NCI-H1105 (cell line): ENCODE measurements around the gene SMAD2.
A peak's percentile ranks its signal among the peaks of the same experiment; 100 is the strongest.
"Not testable (repeated sequence)": the region's sequence is repeated elsewhere in the genome, so short reads cannot be mapped to it uniquely, and the experiment has no call there.

Source experiments
- DNase-seq: peaks from one replicate; lab custom pipeline; 2025; lab: John Stamatoyannopoulos, UW

SMAD2 gene

DNA sequence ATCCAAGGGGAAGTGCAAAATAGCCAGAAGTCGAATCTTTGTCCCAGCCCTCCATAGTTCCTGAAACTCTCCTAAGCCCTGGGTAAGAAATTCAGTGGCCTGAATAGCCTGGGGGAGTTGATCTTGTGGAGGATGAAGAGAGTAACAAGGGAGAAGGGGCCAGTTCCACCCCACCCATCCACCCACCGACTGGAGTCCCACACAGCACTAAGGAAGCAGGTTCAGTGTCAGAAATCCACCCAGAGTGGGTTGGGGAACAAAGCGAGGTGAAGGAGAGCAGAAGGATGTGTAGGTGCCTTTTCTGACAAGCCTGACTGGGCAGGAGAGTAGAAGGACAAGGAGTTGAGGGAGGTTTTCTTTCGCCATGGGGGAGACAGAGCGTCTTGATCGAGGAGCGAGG lies 136.8 kb downstream of the SMAD2 start:
- DNase-seq: no peak

DNA sequence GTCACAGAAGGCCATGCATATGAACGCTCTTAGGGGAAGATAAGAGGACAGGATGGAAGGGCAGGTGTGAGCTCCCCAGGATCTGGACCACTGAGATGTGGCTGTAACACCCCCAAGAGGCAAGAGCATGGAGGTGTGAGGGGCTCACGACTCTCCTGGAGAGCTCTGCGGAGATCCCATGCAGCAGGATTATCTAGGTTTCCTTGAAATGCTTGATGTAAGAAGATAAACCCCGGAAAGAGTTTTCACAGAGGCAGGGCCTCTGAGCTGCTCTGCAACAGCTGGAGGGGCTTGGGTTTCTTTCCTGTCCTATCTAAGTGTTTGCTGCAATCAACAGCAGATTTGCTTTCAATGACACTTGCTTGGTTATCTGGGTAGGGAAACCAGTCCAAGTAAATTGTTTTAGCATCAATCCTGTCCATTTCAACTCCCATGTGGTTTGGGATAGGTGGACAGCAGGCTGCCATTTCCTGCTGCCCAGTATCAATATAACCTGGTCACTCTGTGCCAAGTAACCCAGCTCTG lies 138.9 kb downstream of the SMAD2 start:
- DNase-seq: no peak

DNA sequence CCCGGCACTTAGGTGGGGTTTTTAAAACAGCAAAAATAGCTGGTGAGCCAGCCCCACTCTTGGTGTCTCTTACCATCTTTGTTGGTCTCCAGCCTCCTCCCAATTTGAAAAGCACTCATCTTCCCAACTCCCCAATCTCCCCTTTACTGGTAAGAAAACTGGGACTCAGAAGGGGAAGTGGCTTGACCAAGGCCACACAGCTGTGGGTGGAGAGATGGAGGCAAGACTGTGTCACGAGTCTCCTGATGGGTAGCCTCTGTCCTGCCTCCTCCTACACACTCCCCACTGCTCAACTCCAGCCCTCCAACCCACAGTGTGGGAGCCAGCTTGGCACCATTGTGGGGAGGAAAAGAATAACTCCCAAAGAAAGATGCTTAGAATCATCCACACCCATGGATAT lies 140.4 kb downstream of the SMAD2 start:
- no peak for DNase-seq

DNA sequence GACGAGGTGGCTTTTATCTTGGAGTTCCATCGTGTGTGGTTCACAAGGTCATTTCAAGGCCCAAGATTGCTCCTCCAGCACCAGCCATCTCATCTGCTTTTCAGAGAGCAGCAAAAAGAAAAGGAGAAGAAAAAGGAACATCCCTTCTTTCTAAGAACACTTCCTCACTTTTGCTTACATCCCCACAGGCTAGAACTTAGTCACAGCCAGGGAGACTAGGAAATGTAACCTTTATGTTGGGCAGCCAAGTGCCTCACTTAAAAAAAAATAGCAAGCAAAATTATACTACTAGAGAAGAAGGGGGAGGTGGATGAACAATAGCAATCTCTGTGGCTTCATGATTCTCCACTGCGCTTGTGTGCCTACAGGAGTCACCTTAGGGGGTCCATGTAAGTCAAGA lies 141.8 kb downstream of the SMAD2 start:
- DNase-seq: no peak

DNA sequence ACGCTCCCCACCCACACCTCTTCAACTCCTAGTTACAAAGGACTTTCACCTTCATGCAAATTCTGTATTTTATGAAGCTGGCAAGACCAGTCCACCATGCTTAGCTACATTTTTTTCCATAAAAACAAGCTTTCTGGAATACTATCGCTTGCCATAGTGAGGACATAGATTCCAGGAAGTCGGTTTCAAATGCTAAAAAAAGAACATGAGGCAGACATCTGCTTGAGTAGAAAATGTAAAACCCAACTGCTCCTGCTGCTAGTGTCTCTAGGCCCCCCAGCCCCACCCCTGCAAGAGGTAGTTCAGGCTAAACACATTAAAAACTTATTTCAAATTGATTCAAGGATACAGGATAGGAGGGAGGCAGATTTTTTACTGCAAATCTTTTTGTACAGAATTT lies 148.9 kb downstream of the SMAD2 start:
- DNase-seq: no peak

DNA sequence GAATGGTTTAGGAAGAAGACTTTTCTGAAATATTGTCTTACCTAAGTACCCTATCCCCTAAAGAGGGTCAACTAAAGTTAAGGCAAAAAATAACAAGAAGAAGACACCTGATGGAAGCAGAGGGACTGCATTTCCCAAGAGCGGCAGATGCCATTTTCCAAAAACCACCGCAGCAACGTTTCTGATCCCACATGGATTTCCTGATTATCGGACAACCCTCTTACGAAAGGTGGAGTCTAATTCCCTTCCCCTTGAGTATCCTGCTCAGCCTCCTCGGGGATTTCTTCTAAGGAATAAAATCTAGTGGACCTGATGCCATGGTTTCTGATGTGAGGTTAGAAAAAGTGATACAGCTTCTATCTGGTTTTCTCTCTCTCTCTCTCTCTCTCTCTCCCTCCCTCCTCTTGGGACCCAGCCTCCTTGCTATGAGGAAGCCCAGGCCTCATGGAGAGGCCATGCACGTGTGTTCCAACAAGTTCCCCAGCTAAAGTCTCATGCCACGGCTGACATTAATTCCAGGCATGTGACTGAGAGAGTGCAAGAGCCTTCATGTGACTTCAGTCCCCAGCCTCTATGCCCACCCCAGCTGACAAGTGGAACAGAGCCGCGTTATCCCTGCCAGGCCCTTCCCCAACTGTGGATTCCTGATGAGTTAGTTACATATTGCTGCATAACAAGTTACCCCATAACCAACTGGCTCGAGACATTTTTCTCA lies 150.3 kb downstream of the SMAD2 start:
- no peak for DNase-seq

DNA sequence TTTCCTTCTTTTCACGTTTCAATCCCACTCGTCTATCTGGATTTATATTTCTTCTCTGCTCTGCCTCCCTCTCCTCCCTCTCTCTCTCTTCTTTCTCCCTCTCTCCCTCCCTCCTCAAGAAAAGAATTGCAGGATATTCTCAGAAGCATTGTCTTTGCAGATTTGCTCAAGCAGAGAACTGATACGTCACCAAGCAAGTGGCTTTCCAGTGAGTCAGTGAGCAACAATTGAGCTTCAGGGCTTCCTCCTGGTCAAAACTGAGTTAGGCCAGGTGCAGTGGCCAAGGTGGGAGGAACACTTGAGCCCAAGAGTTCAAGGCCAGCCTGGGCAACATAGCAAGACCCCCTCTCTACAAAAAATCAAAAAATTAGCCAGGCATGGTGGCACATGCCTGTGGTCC lies 151.1 kb downstream of the SMAD2 start:
- DNase-seq: no peak

DNA sequence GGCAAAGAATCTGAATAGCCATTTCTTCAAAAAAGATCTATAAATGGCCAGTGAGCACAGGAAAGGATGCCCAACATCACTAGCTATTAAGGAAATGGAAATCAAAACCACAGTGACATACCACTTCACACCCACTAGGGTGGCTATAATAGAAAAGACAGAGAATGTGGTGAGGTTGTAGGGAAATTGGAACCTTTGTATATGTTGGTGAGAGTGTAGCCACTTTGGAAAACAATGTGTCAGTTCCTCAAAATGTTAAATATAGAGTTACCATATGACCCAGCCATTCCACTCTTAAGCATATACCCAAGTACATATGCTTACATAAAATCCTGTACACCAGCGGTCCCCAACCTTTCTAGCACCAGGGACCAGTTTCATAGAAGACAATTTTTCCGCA lies 152.8 kb downstream of the SMAD2 start:
- no peak for DNase-seq

DNA sequence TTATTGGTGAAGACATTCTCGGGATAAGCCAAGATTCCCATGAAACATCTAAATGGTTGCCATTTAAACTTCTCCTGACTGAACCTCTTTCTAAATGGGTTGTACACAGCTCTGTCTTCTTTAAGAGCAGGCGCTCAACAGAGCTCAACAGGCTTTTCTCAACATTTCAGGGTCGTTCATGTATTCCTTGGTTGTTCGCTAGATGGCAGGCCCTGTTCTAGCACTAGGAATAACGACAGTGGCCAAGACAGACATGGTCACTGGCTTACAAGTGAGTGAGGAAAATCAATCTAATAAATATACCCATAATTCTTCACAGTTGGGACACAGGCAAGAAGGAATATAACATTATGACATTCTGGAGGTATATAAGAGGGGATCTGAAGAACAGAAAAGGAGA lies 154.5 kb downstream of the SMAD2 start:
- no peak for DNase-seq

DNA sequence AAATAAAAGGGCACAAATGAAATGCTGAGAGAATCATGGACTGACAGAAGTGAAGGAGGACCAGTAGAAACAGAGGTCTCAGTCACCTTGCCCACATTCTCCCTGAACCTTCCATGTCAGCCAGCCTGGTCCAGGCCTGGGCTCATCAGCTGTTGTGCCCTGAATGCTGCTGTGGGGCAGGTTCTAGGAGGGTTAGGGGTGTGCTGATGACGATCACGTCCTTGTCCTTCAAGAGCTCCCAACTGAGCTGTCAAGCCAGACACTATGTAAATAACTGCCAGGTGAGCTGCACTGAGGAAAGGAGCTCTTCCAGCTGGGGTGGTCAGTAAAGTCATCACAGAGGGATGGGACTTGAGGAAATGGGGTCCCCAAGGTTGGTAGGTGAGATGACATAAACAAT lies 156.5 kb downstream of the SMAD2 start:
- no peak for DNase-seq

DNA sequence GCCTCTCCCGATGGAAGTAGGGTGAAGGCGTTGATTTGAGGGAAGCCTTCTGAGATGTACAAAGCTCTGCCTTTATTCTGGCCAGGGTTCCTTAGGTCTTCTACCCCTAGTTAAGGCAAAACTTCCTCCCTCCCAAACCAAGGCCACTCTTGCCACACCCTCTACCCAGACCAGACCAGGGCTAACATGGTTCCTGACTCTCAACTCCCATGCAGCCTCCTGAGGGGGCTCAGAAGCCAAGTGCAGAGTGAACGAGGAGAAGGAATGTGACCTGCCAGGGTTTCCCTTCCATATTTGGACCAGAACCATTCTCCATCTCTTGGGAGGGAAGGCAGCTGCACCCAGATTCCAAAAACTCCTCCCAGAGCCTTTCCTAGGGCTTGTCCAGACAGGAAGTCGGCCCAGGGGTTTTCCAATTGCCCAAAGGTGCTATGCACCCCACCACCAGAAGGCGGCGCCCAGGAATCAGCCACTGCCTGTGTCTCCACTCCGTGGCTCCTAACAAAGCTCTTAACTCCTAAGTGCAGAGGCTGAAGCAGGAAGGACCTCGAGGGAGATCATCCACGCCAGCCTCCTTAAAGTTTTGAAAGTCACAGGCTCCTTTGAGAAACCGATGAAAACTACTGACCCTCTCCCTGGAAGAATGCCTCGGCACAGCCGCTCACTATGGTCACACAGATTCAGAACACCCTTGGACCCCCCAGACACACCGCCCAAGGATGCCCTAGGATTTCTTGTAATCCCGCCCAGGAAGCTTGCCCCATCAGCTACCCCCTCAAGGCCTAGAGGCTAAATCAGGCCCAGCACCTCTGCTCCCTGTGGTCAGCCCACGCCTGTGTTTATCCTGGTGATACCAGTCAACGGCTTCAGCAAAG lies 157.8 kb downstream of the SMAD2 start:
- DNase-seq: peak; percentile 47

DNA sequence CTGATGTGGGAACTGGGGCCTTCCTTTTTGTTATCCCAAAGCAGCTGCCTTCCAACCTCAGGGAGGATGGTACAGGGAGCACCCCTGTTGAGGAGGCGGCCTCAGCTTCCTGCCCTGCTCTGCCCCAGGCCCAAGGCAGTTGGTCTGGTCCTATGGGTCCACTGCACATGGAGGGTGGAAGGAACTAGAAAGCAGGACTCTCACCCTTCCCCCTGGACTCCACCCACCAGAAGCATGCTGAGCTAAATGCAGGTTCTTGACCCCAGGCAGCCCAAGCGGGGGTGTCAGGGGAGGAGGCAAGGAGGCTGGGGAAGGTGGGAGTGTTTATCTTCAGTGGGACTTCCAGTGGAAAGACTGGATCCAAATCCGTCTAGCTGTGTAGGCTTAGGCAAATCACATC lies 158.5 kb downstream of the SMAD2 start:
- DNase-seq: no peak

DNA sequence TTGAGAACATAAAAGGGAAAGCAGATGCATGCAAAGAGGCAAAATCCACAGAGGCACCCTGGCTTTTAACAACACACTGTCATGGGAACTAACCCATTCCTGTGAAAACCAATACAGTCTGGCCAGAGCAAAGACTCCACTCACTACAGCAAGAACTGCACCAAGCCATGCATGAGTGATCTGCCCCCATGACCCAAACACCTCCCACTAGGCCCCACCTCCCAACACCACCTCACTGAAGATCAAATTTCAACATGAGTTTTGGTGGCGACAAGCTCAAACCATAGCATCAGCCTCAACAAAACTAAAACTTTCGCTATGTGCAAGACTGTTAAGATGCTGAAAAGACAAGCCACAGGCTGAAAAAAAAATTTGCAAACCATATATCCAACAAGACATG lies 162.8 kb downstream of the SMAD2 start:
- no peak for DNase-seq

DNA sequence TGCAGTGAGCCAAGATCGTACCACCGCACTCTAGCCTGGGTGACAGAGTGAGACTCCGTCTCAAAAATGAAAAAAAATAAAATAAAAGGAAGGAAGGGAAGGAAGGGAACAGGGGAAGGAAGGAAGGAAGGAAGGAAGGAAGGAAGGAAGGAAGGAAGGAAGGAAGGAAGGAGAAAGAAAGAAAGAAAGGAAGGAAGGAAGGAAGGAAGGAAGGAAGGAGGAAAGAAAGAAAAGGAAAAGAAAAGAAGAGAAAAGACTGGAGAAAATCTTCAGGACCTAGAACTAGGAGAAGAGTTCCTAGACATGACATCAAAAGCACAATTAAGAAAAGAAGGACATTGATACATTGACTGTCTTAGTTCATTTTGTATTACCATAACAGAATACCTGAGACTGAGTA lies 163.3 kb downstream of the SMAD2 start:
- DNase-seq: not testable (repeated sequence)
